LNCAP (cell line): ENCODE measurements around the gene NTM.

Source experiments
- CTCF ChIP-seq: fragments of 450-650 bp; IDR thresholded peaks from 2 replicates; pipeline ENCODE4 v1.5.1; 2017; ENCODE audit warnings: mild to moderate bottlenecking

The NTM gene

GRCh38 chr11:131370090-131370751 lies at the start of gene NTM:
Gene NTM (plus strand): TSS chr11:131370615.
- TF ChIP-seq CTCF = no peak

DNA sequence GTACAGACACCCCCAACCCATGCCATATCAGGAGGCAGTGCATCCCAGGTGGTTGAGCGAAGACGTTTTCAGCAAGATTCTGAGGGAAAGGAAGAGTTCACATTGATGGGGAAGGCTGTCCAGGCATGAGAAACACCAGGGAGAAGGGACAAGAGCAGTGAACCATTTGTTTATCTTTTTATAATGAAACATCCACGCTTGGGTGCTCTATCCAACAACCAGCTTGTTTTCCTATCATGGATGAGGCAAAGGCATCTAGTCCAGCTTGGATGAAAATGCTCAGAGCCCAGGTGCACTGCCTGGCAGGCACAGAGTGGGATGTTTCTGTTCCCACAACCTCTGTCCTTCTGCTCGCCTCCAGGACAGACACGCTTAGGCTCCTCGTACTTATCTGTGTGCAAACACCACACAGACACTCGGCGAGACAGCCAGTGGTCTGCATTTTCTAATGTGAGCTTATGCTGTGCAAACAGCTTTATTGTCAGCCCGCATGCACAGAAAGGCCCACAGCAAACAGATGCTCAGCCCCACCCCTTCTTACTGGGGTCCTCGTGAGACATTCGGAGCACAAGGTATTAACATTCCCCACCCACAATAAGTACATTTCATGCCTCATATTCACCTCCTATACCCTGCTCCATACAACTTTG lies 45.4 kb upstream of the NTM start:
- TF ChIP-seq CTCF = no peak

DNA sequence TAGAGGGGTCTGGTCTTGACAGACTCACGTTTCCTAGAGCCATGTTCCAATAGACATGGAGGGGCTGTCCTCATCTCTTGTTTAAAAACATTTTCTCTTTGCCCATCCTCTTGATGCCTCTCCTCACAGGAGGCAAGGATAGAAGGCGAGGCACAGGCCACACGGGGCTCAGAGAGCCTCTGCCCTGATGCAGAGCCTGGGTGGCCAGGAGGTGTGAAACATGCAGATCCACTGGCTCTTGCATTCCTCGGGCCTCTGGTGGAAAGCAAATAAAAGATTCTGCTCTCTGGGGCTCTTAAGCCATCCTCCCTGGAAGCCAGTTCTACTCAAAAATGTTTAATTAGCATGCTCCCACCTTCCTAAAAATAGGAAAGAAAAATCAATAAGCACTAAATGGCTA lies 43.6 kb upstream of the NTM start:
- TF ChIP-seq CTCF = no peak

- TF ChIP-seq CTCF = no peak
Measured at GRCh38 chr11:131327421-131327820, 43.0 kb upstream of the NTM start.

DNA sequence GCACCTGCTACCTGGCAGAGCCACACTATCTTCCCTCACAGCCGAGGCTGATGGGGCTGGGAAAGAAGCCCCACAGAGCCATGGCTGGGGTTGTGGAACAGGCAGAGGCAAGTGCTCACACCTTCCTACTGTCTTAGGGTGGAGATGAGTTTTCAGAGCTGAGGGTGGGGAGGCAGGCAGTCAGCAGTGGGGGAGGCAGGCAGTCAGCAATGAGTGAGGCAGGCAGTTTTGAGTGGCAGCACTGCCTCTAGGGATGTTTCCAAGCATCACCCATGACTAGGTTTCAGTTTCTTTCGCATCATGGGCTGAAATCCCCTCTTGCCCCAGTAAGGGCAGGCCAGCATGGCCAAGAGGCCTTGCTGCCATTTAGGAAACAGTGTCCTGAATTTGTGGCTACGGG lies 41.6 kb upstream of the NTM start:
- TF ChIP-seq CTCF = no peak

GRCh38 chr11:131331010-131331409 lies 39.4 kb upstream of the NTM start:
- no peak for TF ChIP-seq CTCF

GRCh38 chr11:131331546-131331945 lies 38.9 kb upstream of the NTM start:
- TF ChIP-seq CTCF = no peak
